GM10266 (cell line): Measurements from ENCODE around the gene AXIN2.
"Not testable (repeated sequence)": the region's sequence is repeated elsewhere in the genome, so short reads cannot be mapped to it uniquely, and the experiment has no call there.

Experiments
- DNase-seq: peaks from one replicate; pipeline ENCODE4 v3.0.0; 2012; ENCODE audit errors: extremely low spot score
- CTCF ChIP-seq: IDR thresholded peaks from 2 replicates; pipeline ENCODE4 v1.5.1; 2012; ENCODE audit warnings: mild to moderate bottlenecking, low read depth; ENCODE audit not compliant: control insufficient read depth, insufficient read depth; ENCODE audit errors: missing control alignments

Gene AXIN2

GRCh38 chr17:65487990-65488389 is 73.5 kb downstream of the AXIN2 start:
- TF ChIP-seq CTCF, result no peak

GRCh38 chr17:65487161-65487560 is 74.3 kb downstream of the AXIN2 start:
- DNase-seq, result no peak
- TF ChIP-seq CTCF, result no peak

More at GRCh38 chr17:65487990-65488389, 73.5 kb downstream of the AXIN2 start:
- DNase-seq, result no peak

GRCh38 chr17:65485388-65486299 is 75.8 kb downstream of the AXIN2 start:
- DNase-seq, result no peak
- no peak for TF ChIP-seq CTCF

- DNase-seq, result not testable (repeated sequence)
These were observed 77.0 kb downstream of the AXIN2 start for GRCh38 chr17:65484405-65484804.

- no peak for TF ChIP-seq CTCF
- no peak for DNase-seq
These were observed 78.0 kb downstream of the AXIN2 start for GRCh38 chr17:65483438-65483837.

- no peak for TF ChIP-seq CTCF
These were observed 79.2 kb downstream of the AXIN2 start for GRCh38 chr17:65482201-65482600.

GRCh38 chr17:65479282-65479681 is 82.2 kb downstream of the AXIN2 start:
- no peak for DNase-seq
- no peak for TF ChIP-seq CTCF

More at GRCh38 chr17:65482201-65482600, 79.2 kb downstream of the AXIN2 start:
- DNase-seq, result no peak
